ENCODE results near the gene OSBPL3. TPM values are rescaled to one million over a fixed set of nuclear protein-coding genes. Genes with fewer than 3 reads are reported as not detected.

OSBPL3 gene
- total RNA-seq, 1 donor from 2014 or later = 8.0 TPM

DNA sequence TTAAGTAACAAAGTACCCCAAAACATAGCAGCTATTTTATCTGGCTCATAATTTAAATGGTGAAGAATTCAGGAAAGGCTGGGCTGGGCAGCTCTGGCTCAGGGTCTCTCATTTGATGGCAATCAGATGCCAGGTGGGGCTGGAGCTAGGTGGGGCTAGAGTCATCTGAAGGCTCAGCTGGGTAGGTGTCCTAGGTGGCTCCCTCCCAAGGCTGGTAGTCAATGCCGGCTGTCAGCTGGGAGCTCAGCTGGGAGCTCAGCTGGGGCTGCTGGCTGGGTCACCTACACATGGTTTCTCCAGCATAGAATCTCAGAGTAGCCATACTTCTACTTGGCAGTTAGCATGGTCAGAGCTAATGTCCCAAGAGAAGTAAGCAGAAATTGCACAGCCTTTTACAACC lies 34.1 kb downstream of the OSBPL3 start:
- H3K9me3 Mint-ChIP-seq = no peaks in the 10 kb centered on the region
- Histone ChIP-seq H2AFZ (replicated peaks) (no peak overlapping the region), H3K36me3 (no peaks in the 10 kb centered on the region), H3K79me2 (ENCODE audit: low read depth) (no peaks in the 10 kb centered on the region), H4K20me1 (ENCODE audit: low read depth) (no peaks in the 10 kb centered on the region), H3K9me3 (ENCODE audit: low read depth) (no peaks in the 10 kb centered on the region), H3K27me3 (no peaks in the 10 kb centered on the region), H3F3A (ENCODE audit: low read depth) (no peaks in the 10 kb centered on the region), H3K27ac (no peak overlapping the region), H3K4me3 (no peak overlapping the region), H3K9ac (no peak overlapping the region), H3K4me1 (peaks cover 3% of the 10 kb centered on the region), H3K4me2 (no peak overlapping the region)
- H3K36me3 Mint-ChIP-seq = peaks cover 9% of the 10 kb centered on the region
- peaks cover 13% of the 10 kb centered on the region for H3K4me1 Mint-ChIP-seq
- no peaks in the 10 kb centered on the region for H3K27me3 Mint-ChIP-seq (ENCODE audit: insufficient read depth, low read depth)
- no peak overlapping the region for H3K27ac Mint-ChIP-seq
- no peak for DNase-seq (ENCODE audit: low spot score)
- TF ChIP-seq EZH2phosphoT487 (IDR thresholded peaks at IDR 0.05) = no peak
- TF ChIP-seq EZH2 (IDR thresholded peaks at IDR 0.05) = no peak
- TF ChIP-seq CTCF (IDR thresholded peaks at IDR 0.05) = no peak
- no peak overlapping the region for H3K4me3 Mint-ChIP-seq

DNA sequence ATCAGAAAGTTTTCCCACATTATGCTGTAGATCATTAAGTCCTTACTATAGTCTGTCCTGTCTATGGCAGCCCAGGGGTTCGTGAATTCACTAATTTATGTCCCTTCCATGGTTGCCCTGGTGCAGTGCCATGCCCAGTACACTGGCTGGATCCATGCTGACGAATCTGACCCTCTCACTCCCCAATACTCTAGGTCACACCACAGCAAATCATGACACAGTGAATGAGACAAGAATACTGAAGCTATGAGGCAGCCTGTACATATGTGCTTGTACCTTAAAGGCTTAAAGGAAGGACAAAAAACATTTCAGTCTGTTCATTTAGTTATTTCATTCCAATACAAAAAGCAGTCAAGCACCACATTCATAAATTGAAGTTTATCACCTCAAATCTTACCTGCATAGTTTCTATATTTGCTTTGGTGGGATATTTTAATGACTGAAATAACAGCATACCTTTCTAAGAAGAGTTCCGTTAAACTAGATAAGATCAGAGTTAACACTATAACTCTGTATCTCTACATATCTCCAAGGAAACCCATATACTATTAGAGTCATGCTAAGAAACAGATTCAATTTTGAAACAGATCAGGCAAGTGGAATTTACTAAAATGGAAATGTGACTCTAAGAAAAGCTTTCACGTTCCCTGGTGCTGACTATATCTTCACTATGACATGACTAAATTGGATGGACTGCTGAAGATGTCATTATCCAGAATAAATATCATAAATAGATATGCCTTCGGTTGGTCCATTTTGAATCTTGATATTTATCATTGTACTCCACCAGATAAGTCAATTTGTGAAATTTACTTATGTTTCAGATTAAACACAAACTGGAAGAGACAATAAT lies 36.7 kb downstream of the OSBPL3 start:
- TF ChIP-seq EZH2phosphoT487 (IDR thresholded peaks at IDR 0.05) = no peak
- no peak for TF ChIP-seq CTCF (IDR thresholded peaks at IDR 0.05)
- TF ChIP-seq EZH2 (IDR thresholded peaks at IDR 0.05) = no peak
- Histone ChIP-seq H3K9me3 (ENCODE audit: low read depth) (no peaks in the 10 kb centered on the region), H3F3A (ENCODE audit: low read depth) (no peaks in the 10 kb centered on the region), H3K27ac (no peak overlapping the region), H3K4me2 (no peak overlapping the region), H3K4me3 (no peak overlapping the region), H3K9ac (no peak overlapping the region), H3K4me1 (peaks cover 5% of the 10 kb centered on the region), H2AFZ (replicated peaks) (no peak overlapping the region), H3K79me2 (ENCODE audit: low read depth) (no peaks in the 10 kb centered on the region), H4K20me1 (ENCODE audit: low read depth) (no peaks in the 10 kb centered on the region), H3K36me3 (no peaks in the 10 kb centered on the region), H3K27me3 (no peaks in the 10 kb centered on the region)
- DNase-seq (ENCODE audit: low spot score) = no peak
- H3K27me3 Mint-ChIP-seq (ENCODE audit: insufficient read depth, low read depth) = no peaks in the 10 kb centered on the region
- peaks cover 2% of the 10 kb centered on the region for H3K9me3 Mint-ChIP-seq
- peaks cover 2% of the 10 kb centered on the region for H3K36me3 Mint-ChIP-seq
- peaks cover 13% of the 10 kb centered on the region for H3K4me1 Mint-ChIP-seq
- H3K27ac Mint-ChIP-seq = peak overlapping the region; percentile 44
- no peak overlapping the region for H3K4me3 Mint-ChIP-seq

DNA sequence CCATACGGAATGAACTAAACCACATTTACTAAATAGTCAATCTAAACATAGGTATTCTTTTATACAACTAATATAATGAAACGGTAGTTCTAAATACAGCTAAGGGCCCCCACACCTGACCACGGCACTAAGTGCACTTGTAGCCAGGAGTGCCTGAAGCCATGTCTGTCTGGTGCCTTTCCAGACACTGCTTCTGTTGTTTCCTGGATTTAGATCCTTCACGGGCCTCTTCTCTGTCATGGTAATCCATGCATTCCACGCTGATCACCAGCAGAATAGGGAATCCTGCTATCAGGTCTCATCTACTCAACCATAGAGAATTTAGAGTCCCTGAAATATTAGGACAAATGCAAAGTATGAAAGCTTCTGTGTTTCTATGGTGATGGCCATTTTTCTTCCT lies 37.8 kb downstream of the OSBPL3 start:
- H3K79me2 ChIP-seq (ENCODE audit: low read depth) = no peaks in the 10 kb centered on the region
- H3K9me3 Mint-ChIP-seq = peaks cover 2% of the 10 kb centered on the region

More for the DNA sequence above, 37.8 kb downstream of the OSBPL3 start:
- Mint-ChIP-seq H3K36me3 (peaks cover 2% of the 10 kb centered on the region), H3K27me3 (ENCODE audit: insufficient read depth, low read depth) (no peaks in the 10 kb centered on the region), H3K4me3 (no peak overlapping the region), H3K4me1 (peaks cover 7% of the 10 kb centered on the region), H3K27ac (no peak overlapping the region)
- DNase-seq (ENCODE audit: low spot score) = peak; percentile 36
- no peak for TF ChIP-seq CTCF (IDR thresholded peaks at IDR 0.05)
- no peak for TF ChIP-seq EZH2 (IDR thresholded peaks at IDR 0.05)
- TF ChIP-seq EZH2phosphoT487 (IDR thresholded peaks at IDR 0.05) = no peak
- H2AFZ ChIP-seq (replicated peaks) = no peak overlapping the region
- no peak overlapping the region for H3K4me3 ChIP-seq
- no peaks in the 10 kb centered on the region for H3K27me3 ChIP-seq
- no peaks in the 10 kb centered on the region for H4K20me1 ChIP-seq (ENCODE audit: low read depth)
- H3K9me3 ChIP-seq (ENCODE audit: low read depth) = no peaks in the 10 kb centered on the region
- no peak overlapping the region for H3K9ac ChIP-seq
- no peak overlapping the region for H3K4me2 ChIP-seq
- no peaks in the 10 kb centered on the region for H3F3A ChIP-seq (ENCODE audit: low read depth)
- H3K4me1 ChIP-seq = peaks cover 5% of the 10 kb centered on the region
- no peak overlapping the region for H3K27ac ChIP-seq
- no peaks in the 10 kb centered on the region for H3K36me3 ChIP-seq

All from neural progenitor cell (in vitro differentiated cells).